ENCODE data around the gene KRTAP10-8.

Gene KRTAP10-8

GRCh38 chr21:44612669-44613229 is 870 bp downstream of the KRTAP10-8 start:
- TF ChIP-seq CTCF (IDR thresholded peaks at IDR 0.05) (no peak), ZFX (IDR thresholded peaks at IDR 0.05; ENCODE audit: borderline replicate concordance) (no peak)
- H3K27ac ChIP-seq, result no peak overlapping the region

GRCh38 chr21:44613386-44614155 is 1.7 kb downstream of the KRTAP10-8 start:
- no peak overlapping the region for H3K27ac ChIP-seq
- no peak for TF ChIP-seq ZFX (IDR thresholded peaks at IDR 0.05; ENCODE audit: borderline replicate concordance)
- no peak for TF ChIP-seq CTCF (IDR thresholded peaks at IDR 0.05)

DNA sequence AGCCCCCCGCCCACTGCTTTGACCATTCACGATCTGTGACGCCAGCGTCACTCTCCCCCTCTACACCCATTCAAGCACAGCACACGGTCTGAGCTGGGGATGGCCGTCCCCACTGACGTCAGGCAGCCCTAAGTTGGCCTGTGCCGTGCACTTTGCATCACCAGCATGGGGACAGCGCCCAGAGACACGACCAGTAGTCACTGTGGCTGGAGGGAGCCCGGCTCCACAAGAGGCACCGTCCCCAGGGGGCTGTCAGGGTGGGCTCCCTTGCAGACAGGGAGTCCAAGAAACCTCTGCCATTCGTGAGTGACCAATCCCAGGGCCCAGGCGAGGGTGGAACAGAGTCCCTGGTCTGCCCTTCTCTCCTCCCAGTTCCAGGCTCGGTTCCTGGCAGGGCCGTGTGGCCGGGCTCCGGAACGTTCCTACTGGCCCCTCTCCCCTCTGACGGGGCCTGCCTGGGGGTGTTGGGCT is 2.3 kb downstream of the KRTAP10-8 start:
- TF ChIP-seq CTCF (IDR thresholded peaks at IDR 0.05) (no peak), ZFX (IDR thresholded peaks at IDR 0.05; ENCODE audit: borderline replicate concordance) (no peak)
- H3K27ac ChIP-seq, result no peak overlapping the region

DNA sequence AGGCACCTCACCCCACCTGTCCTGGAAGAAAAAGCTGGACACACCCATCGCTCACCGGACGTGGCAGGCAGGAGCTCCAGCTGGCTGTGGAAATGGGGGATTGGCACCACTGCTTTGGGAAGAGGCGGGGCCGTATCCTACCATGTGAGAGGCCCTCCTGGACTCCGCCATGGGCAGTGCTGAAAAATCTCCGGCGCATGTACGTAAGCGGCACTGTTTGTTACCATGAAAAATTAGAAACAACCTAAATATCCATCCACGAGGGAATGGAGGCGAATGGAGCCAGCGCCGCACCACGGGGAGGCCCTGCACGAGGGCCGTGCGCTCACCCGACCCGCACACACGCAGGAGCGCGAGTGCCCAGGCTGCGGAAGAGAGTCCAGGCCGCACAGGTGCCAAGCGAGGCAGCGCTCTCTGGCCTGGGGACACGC is 3.1 kb downstream of the KRTAP10-8 start:
- TF ChIP-seq ZFX (IDR thresholded peaks at IDR 0.05; ENCODE audit: borderline replicate concordance), result no peak
- no peak for TF ChIP-seq CTCF (IDR thresholded peaks at IDR 0.05)
- H3K27ac ChIP-seq, result no peak overlapping the region

GRCh38 chr21:44615466-44615865 is 3.6 kb downstream of the KRTAP10-8 start:
- H3K27ac ChIP-seq, result no peak overlapping the region
- TF ChIP-seq ZFX (IDR thresholded peaks at IDR 0.05; ENCODE audit: borderline replicate concordance) (no peak), CTCF (IDR thresholded peaks at IDR 0.05) (no peak)

DNA sequence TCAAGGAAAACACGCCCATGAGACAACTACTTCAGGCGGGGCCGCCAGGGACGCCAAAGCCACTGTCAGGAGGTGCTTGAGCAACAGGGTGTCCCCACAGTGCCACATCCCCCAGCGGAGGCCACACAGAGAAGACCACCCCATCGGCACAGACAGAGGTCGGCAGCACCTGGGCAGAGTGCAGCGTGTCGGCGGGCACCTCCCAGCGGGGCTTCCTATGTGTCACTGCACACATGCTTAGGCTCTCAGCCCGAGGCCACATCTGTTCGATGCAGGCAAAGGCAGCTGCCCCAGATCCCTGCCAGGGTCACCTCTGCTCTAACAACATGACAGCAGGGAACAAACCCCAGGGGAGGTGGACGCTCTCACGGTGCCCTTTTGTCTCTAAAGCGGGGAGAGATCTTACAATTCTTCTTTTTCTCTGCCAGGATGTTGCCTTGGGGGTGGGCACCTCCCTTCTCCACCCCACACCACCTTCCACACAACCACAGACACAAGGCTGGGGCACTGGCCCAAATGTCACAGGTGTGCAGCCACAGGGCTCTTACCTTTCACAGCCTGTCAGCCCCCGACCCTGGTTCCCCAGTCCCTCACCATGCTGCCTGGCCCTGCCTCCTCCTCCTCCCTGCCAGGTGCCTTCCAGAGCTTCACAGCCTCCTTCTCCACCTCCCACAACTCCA is 4.2 kb downstream of the KRTAP10-8 start:
- TF ChIP-seq CTCF (IDR thresholded peaks at IDR 0.05) (no peak), ZFX (IDR thresholded peaks at IDR 0.05; ENCODE audit: borderline replicate concordance) (no peak)
- H3K27ac ChIP-seq, result no peak overlapping the region

GRCh38 chr21:44616591-44616926 is 4.7 kb downstream of the KRTAP10-8 start:
- no peak overlapping the region for H3K27ac ChIP-seq
- no peak for TF ChIP-seq CTCF (IDR thresholded peaks at IDR 0.05)
- TF ChIP-seq ZFX (IDR thresholded peaks at IDR 0.05; ENCODE audit: borderline replicate concordance), result no peak

Measured in 22Rv1 (cell line).